VCaP (cell line): ENCODE data around the gene ELOVL4.

Experiments
- H3K27ac ChIP-seq: fragments of 450-650 bp; 2 replicates; pipeline ENCODE4 v1.5.1; 2017
- CTCF ChIP-seq: fragments of 450-650 bp; conservative IDR thresholded peaks from 2 replicates; pipeline ENCODE4 v1.5.1; 2017; ENCODE audit warnings: mild to moderate bottlenecking, moderate library complexity

Gene ELOVL4

GRCh38 chr6:79943133-79943532, 4.2 kb downstream of the ELOVL4 start:
- no peak overlapping the region for H3K27ac ChIP-seq
- TF ChIP-seq CTCF: no peak

GRCh38 chr6:79941489-79942151, 5.7 kb downstream of the ELOVL4 start:
- H3K27ac ChIP-seq: no peak overlapping the region
- TF ChIP-seq CTCF: no peak

GRCh38 chr6:79928478-79928998, 18.8 kb downstream of the ELOVL4 start:
- no peak overlapping the region for H3K27ac ChIP-seq
- no peak for TF ChIP-seq CTCF

GRCh38 chr6:79927758-79928157, 19.6 kb downstream of the ELOVL4 start:
- no peak overlapping the region for H3K27ac ChIP-seq
- no peak for TF ChIP-seq CTCF

GRCh38 chr6:79923270-79923669, 24.1 kb downstream of the ELOVL4 start:
- H3K27ac ChIP-seq: no peak overlapping the region
- TF ChIP-seq CTCF: no peak

GRCh38 chr6:79922018-79922417, 25.3 kb downstream of the ELOVL4 start:
- no peak for TF ChIP-seq CTCF
- H3K27ac ChIP-seq: no peak overlapping the region

- no peak for TF ChIP-seq CTCF
- no peak overlapping the region for H3K27ac ChIP-seq
Observed at GRCh38 chr6:79913369-79913768, 34.0 kb downstream of the ELOVL4 start.
